Stimulated activated CD8-positive, alpha-beta memory T cell treated with anti-CD3 and anti-CD28 coated beads, Interleukin-4, amount 100 ng/mL, for 1 hour (primary cell): ENCODE data around the gene CAMTA1.

Source experiments
- DNase-seq, 2 donors: peaks; one replicate each; pipeline ENCODE4 v3.0.0-alpha.2; 2020; ENCODE audit warnings: low read depth in 2 of 2, low spot score in 1 of 2

CAMTA1 gene

DNA sequence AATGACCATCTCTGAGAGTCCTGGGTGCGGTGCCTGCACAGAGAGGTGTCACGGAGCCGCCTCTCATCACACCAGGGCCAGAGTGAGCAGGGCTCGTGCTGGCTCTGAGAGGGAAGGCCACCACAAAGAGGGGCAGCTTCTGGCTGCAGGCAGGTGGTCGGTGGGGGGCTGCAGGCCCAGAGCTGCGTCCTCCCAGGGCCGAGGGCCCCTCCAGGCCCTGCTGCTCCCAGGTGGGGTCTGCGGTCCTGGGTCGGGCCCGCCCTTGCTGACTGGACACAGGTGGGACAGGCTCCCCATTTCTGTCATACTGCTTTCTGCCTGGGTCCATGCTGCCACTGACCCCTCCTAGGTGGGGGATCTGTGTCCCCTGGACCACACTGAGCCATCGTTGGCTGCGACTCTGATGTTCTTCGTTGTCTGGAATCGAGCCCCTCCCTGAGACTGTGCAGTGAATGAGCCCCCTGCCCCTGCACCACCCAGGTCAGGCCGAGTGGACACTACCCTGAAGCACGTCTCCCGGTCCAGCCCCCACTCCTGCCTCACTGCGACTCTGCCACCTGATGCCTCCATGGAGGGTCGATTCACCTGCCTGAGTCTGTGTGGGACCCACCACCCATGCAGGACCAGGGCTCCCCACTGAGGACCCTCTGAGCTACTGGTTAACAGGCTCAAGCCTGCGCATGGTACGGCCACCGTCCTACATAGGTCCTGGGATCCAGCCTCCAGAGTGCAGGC is 653.8 kb downstream of the CAMTA1 start:
- DNase-seq: no peak

DNA sequence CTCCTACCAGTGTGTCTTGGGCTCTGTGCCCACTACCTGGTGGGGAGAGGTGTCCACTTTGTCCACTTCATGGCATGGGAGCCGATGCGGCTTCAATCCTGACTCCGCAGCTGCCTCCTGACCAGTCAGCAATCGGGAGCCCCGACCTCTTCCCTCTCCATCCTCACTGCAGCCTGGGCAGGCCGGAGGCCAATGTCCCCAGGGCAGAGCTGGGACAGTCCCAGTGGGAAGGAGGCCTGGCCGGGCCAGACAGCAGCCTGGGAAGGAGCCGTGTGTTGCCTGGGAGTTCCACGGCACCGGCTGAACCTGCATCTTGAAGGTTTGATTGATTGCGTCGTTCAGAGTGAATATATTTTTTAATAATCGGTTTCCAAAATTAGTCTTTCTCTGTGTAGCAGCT is 654.9 kb downstream of the CAMTA1 start:
- DNase-seq: no peak

GRCh38 chr1:7441143-7441841 is 656.0 kb downstream of the CAMTA1 start:
- DNase-seq: no peak

GRCh38 chr1:7442036-7442435 is 656.8 kb downstream of the CAMTA1 start:
- no peak for DNase-seq

GRCh38 chr1:7442918-7443317 is 657.7 kb downstream of the CAMTA1 start:
- DNase-seq: no peak

- no peak for DNase-seq
Observed at GRCh38 chr1:7444363-7444762, 659.1 kb downstream of the CAMTA1 start.

- no peak for DNase-seq
Observed at GRCh38 chr1:7447093-7447492, 661.8 kb downstream of the CAMTA1 start.

- no peak for DNase-seq
Observed at GRCh38 chr1:7447736-7448135, 662.5 kb downstream of the CAMTA1 start.

DNA sequence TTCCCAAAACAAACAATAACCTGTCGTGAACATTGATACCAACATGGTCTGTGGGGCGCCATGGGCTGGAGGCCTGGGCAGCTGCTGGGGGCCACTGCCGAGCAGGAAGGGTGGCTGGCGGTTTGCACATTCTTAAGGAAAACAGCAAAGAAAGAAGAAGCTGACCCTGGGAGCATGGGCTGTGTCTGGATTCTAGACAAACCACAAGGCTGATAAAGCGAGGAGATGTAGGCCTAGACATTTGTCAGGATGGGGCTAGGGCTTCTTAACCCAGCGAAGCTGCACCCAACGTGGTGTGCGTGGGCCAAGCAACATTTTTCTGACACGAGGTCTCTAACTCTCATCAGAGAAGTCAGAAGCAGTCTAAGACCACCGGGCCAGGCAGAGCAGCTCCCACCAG is 663.7 kb downstream of the CAMTA1 start:
- no peak for DNase-seq

GRCh38 chr1:7449750-7450149 is 664.5 kb downstream of the CAMTA1 start:
- DNase-seq: no peak

GRCh38 chr1:7450838-7451237 is 665.6 kb downstream of the CAMTA1 start:
- DNase-seq: no peak

- no peak for DNase-seq
Observed at GRCh38 chr1:7453038-7453437, 667.8 kb downstream of the CAMTA1 start.

GRCh38 chr1:7454052-7454815 is 669.0 kb downstream of the CAMTA1 start:
- no peak for DNase-seq

- no peak for DNase-seq
Observed at GRCh38 chr1:7454895-7455784, 669.9 kb downstream of the CAMTA1 start.

GRCh38 chr1:7455796-7456721 is 670.8 kb downstream of the CAMTA1 start:
- DNase-seq: no peak

- DNase-seq: no peak
Observed at GRCh38 chr1:7456722-7457082, 671.4 kb downstream of the CAMTA1 start.

DNA sequence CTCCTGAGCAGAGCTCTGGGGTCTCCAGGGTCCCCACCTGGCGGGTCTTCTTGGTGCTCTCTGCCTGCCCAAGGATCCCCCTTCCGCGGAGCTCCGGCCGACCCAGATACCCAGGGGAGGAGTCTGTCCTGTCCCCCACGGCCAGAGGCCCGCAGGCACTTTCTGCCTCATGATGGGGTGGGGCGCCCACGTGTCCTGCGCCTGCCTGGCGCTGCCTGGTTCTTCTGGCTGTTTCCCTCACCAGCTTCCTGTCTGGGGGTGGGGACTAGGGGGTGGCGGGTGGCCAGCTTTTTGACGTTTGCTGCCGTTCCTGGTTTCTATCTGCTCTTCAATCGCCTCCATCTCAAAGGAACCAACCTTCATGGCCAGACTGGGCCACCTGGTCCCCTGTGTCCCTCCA is 672.6 kb downstream of the CAMTA1 start:
- no peak for DNase-seq

DNA sequence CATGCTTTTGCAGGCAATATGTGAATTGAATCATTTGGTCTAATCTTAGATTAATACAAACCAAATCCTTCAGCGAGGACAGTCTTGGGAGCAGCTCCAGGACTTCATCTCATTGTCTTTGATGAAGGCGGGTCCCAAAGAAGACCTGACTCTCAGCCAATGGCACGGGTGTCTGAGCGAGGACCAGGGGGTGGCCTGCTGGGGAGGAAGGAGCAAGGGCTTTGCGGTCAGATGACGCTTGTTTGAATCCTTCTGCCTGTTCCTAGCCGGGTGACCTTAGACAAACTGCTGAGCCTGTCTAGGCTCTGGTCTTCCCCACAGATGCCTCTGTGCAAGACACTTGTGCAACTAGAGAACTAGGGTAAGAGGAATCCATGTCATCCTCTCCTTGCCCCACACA is 673.7 kb downstream of the CAMTA1 start:
- DNase-seq: no peak

DNA sequence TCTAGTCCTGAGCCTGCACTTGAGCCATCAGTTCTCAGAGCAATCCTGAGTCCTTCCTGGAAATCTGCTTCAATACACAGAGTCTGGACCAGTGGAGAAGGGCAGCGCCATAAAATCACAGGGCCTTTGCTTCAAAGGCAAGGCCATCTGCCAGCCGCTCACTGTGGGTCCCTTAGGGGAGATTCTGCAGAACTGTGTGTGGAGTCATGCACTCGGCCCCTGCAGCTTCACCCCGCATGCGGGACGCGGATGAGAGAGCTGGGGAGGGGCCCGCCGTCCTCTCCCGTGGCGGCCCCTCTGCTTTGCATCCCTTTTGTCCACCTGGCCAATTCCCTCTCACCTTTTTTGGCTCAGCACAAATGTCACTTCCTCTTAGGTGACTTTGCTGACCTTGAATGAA is 674.7 kb downstream of the CAMTA1 start:
- DNase-seq: no peak

DNA sequence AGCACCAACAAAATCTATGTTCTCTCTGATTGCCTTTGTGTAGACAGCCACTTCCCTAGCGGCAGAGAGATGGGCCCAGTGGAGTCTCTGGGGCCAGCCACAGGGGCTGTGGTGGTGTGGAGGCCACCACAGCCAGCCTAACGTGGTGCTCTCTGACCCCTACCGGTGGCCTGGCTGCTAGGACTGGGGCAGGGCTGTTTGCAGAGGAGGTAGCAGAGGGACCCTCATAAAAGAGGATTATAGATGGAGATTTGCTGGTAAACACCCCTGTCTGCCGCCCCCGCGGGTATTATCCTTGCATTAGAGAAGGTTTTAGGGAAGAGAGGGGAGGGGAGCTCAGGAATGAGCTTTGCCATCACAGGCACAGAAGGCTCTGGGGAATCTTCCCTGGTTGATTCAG is 675.6 kb downstream of the CAMTA1 start:
- DNase-seq: no peak
